Heart left ventricle (tissue), 13 donors: ENCODE results near the gene TACO1.
A peak's percentile ranks its signal among the peaks of the same experiment; 100 is the strongest.

Experiments used
- CTCF ChIP-seq, 12 donors: fragments of 200-600 bp; sonication (generic) in 4 of 12; IDR thresholded peaks; one replicate each; pipeline versions ENCODE4 v1.5.0 to v1.8.0; 2018 to 2022; ENCODE audit warnings: antibody characterized with exemption in 12 of 12, mild to moderate bottlenecking in 5 of 12
- POLR2A ChIP-seq, 2 donors: fragments of 450-650 bp; IDR thresholded peaks; one replicate each; pipeline ENCODE4 v1.6.1; 2017; ENCODE audit warnings: antibody characterized with exemption in 2 of 2, mild to moderate bottlenecking in 2 of 2, moderate library complexity in 2 of 2
- donor health status: ischemic (EF 13 %, LVEDD 7.1; RV severe dilation, severe dysfunction).
- donor health status: DM: no; HTN: yes; CAD: no.
- donor health status: DM: no; HTN: no; CAD: no.
- donor health status: ischemic (EF 25% LVEDD 6.9; RV normal size, moderate dysfunction).
- donor health status: ischemic (EF 25% LVEDD 5.7; RV mildly dilated, moderate dysfunction).
- donor health status: ischemic (EF 35%, LVEDD 5.7; RV mildly dilated, moderate dysfunction).
- donor health status: nonischemic (EF 11% LVEDD 7.7; RV severe dilation, severe dysfunction).
- donor health status: DM: yes; HTN: yes; CAD: no.
- donor health status: PGD.
- donor health status: ischemic (EF 29% LVEDD 5.4; RV normal size, mild dysfunction).
- donor health status: nonischemic (EF 23%, LVEDD 6.1; RV moderate dilation, normal function).

- TF ChIP-seq CTCF (IDR thresholded peaks at IDR 0.05) (no peak), POLR2A (IDR thresholded peaks at IDR 0.05) (peak in 1 of 2 donors; percentile 77)
Observed at GRCh38 chr17:63600569-63601438, at the start of gene TACO1.
